ENCODE measurements around the gene TNP1.

The TNP1 gene

GRCh38 chr2:216859944-216860343 is at the start of gene TNP1:
TSS of gene TNP1 (minus strand) at chr2:216860064. CDS start at chr2:216860034, 30 bp downstream.
- no peak for DNase-seq

GRCh38 chr2:216908300-216908699 is 48.4 kb upstream of the TNP1 start:
- DNase-seq, result no peak

- no peak for DNase-seq
Measured at GRCh38 chr2:216905649-216906329, 45.9 kb upstream of the TNP1 start.

- no peak for DNase-seq
Measured at GRCh38 chr2:216904974-216905373, 45.1 kb upstream of the TNP1 start.

- DNase-seq, result no peak
Measured at GRCh38 chr2:216904554-216904953, 44.7 kb upstream of the TNP1 start.

- no peak for DNase-seq
Measured at GRCh38 chr2:216903470-216903869, 43.6 kb upstream of the TNP1 start.

- no peak for DNase-seq
Measured at GRCh38 chr2:216901273-216901672, 41.4 kb upstream of the TNP1 start.

GRCh38 chr2:216900406-216900805 is 40.5 kb upstream of the TNP1 start:
- DNase-seq, result no peak

- no peak for DNase-seq
Measured at GRCh38 chr2:216897561-216898203, 37.8 kb upstream of the TNP1 start.

- no peak for DNase-seq
Measured at GRCh38 chr2:216890138-216890537, 30.3 kb upstream of the TNP1 start.

GRCh38 chr2:216888887-216889622 is 29.2 kb upstream of the TNP1 start:
- no peak for DNase-seq

- no peak for DNase-seq
Measured at GRCh38 chr2:216888081-216888480, 28.2 kb upstream of the TNP1 start.

- no peak for DNase-seq
Measured at GRCh38 chr2:216887138-216887537, 27.3 kb upstream of the TNP1 start.

- DNase-seq, result no peak
Measured at GRCh38 chr2:216885117-216885553, 25.3 kb upstream of the TNP1 start.

- no peak for DNase-seq
Measured at GRCh38 chr2:216884347-216884746, 24.5 kb upstream of the TNP1 start.

- no peak for DNase-seq
Measured at GRCh38 chr2:216882876-216883275, 23.0 kb upstream of the TNP1 start.

- no peak for DNase-seq
Measured at GRCh38 chr2:216881411-216881810, 21.5 kb upstream of the TNP1 start.

- no peak for DNase-seq
Measured at GRCh38 chr2:216880509-216881184, 20.8 kb upstream of the TNP1 start.

- no peak for DNase-seq
Measured at GRCh38 chr2:216879727-216880508, 20.1 kb upstream of the TNP1 start.

- DNase-seq, result no peak
Measured at GRCh38 chr2:216878072-216878471, 18.2 kb upstream of the TNP1 start.

GRCh38 chr2:216877085-216877484 is 17.2 kb upstream of the TNP1 start:
- no peak for DNase-seq

GRCh38 chr2:216875862-216876261 is 16.0 kb upstream of the TNP1 start:
- DNase-seq, result no peak

GRCh38 chr2:216873573-216873972 is 13.7 kb upstream of the TNP1 start:
- DNase-seq, result no peak

Measured in NCI-H1694 (cell line).